ENCODE measurements around the gene PRSS21.

PRSS21 gene

GRCh38 chr16:2808181-2808580 is 8.9 kb upstream of the PRSS21 start:
- DNase-seq, result no peak

- no peak for DNase-seq
These were observed 7.8 kb upstream of the PRSS21 start for GRCh38 chr16:2809149-2809760.

- DNase-seq, result no peak
These were observed 6.4 kb upstream of the PRSS21 start for GRCh38 chr16:2810651-2811050.

GRCh38 chr16:2811703-2812471 is 5.2 kb upstream of the PRSS21 start:
- no peak for DNase-seq

GRCh38 chr16:2813771-2814221 is 3.2 kb upstream of the PRSS21 start:
- no peak for DNase-seq

- no peak for DNase-seq
These were observed 2.3 kb upstream of the PRSS21 start for GRCh38 chr16:2814551-2815298.

GRCh38 chr16:2815299-2815771 is 1.7 kb upstream of the PRSS21 start:
- DNase-seq, result no peak

- DNase-seq, result no peak
These were observed 569 bp downstream of the PRSS21 start for GRCh38 chr16:2817340-2818271.

- no peak for DNase-seq
These were observed 1.3 kb downstream of the PRSS21 start for GRCh38 chr16:2818272-2818876.

GRCh38 chr16:2819179-2819938 is 2.3 kb downstream of the PRSS21 start:
- DNase-seq, result no peak

- no peak for DNase-seq
These were observed 3.1 kb downstream of the PRSS21 start for GRCh38 chr16:2819939-2820835.

GRCh38 chr16:2820836-2821486 is 3.9 kb downstream of the PRSS21 start:
- no peak for DNase-seq

GRCh38 chr16:2821487-2822157 is 4.6 kb downstream of the PRSS21 start:
- no peak for DNase-seq

- DNase-seq, result no peak
These were observed 5.1 kb downstream of the PRSS21 start for GRCh38 chr16:2822158-2822495.

GRCh38 chr16:2822496-2822895 is 5.5 kb downstream of the PRSS21 start:
- no peak for DNase-seq

- DNase-seq, result no peak
These were observed 7.6 kb downstream of the PRSS21 start for GRCh38 chr16:2824626-2825025.

GRCh38 chr16:2825049-2825742 is 8.2 kb downstream of the PRSS21 start:
- DNase-seq, result no peak

GRCh38 chr16:2825906-2826305 is 8.9 kb downstream of the PRSS21 start:
- DNase-seq, result no peak
